Measurements from ENCODE around the gene TM4SF4. TPM values are rescaled to one million over a fixed set of nuclear protein-coding genes. Genes with fewer than 3 reads are reported as not detected.

TM4SF4 gene
- polyA plus RNA-seq, 1 donor from 2014 or later = not detected

DNA sequence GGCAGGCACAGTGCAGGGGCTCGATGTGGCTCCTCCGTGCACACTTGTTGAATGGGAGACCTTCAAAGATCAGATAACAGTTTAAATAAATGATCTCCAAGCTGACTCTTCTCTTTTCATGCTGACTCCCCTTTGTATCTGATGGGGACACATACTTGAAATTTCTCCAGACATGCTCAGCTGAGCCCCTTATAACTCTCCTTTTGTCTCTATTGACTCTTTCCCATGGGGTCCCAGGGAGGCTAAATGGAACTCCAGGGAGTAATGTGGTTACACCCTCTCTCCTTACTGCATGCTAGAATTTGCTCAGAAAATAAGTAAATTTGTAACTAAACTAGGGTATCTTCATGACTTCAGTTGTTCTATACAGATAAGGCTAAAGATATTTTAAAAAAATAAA, 48.2 kb upstream of the TM4SF4 start:
- Histone ChIP-seq H4K20me1 (ENCODE audit: insufficient read depth) (no peaks in the 10 kb centered on the region), H3K27ac (ENCODE audit: low read length) (no peak overlapping the region), H3K79me2 (replicated peaks; ENCODE audit: insufficient read depth, low read length) (no peaks in the 10 kb centered on the region), H3K9me3 (ENCODE audit: low read length) (no peaks in the 10 kb centered on the region), H3K27me3 (ENCODE audit: insufficient read depth, low read depth, low read length) (no peaks in the 10 kb centered on the region), H3K4me2 (ENCODE audit: low read length) (no peak overlapping the region), H3K36me3 (ENCODE audit: insufficient read depth, low read length) (no peaks in the 10 kb centered on the region), H3K9me2 (ENCODE audit: insufficient read depth, low read length) (no peaks in the 10 kb centered on the region), H3K9ac (ENCODE audit: low read length) (no peak overlapping the region), H2AFZ (ENCODE audit: low read depth, low read length) (no peak overlapping the region), H3F3A (ENCODE audit: insufficient read depth, low read length, poor library complexity, severe bottlenecking) (no peaks in the 10 kb centered on the region), H3K4me3 (ENCODE audit: low read length) (no peak overlapping the region)
- no peak for TF ChIP-seq TAF1 (IDR thresholded peaks at IDR 0.05; ENCODE audit: low read depth)
- TF ChIP-seq EZH2 (IDR thresholded peaks at IDR 0.05; ENCODE audit: borderline replicate concordance, insufficient read depth, low read length, poor library complexity, severe bottlenecking) = no peak
- TF ChIP-seq RAD21 (conservative IDR thresholded peaks at IDR 0.05) = no peak
- TF ChIP-seq EP300 (conservative IDR thresholded peaks at IDR 0.05; ENCODE audit: poor library complexity, severe bottlenecking) = no peak

DNA sequence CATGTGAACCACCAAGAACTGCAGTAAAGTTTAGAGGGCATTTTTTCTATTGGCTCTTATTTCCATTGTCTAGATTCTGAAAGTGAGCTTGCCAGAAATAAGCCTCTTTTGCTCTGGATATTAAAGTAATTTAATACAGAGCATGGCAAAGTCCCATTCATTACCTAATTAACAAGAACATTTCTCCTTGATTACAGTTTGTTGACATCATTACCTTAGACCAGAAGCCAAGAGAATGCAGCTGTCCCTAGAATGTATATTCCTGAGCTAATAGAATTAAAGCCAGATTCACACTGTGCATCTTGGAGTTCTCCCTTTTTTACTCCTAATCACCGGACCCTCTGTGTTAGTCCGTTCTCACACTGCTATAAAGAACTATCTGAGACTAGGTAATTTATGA, 46.4 kb upstream of the TM4SF4 start:
- H2AFZ ChIP-seq (ENCODE audit: low read depth, low read length) = no peak overlapping the region
- no peak overlapping the region for H3K4me2 ChIP-seq (ENCODE audit: low read length)

GRCh38 chr3:149430216-149430615, 44.3 kb upstream of the TM4SF4 start:
- H3K4me2 ChIP-seq (ENCODE audit: low read length) = no peak overlapping the region
- H3K9me3 ChIP-seq (ENCODE audit: low read length) = no peaks in the 10 kb centered on the region
- H3K9me2 ChIP-seq (ENCODE audit: insufficient read depth, low read length) = no peaks in the 10 kb centered on the region
- no peaks in the 10 kb centered on the region for H3F3A ChIP-seq (ENCODE audit: insufficient read depth, low read length, poor library complexity, severe bottlenecking)
- H3K9ac ChIP-seq (ENCODE audit: low read length) = no peak overlapping the region
- H3K27me3 ChIP-seq (ENCODE audit: insufficient read depth, low read depth, low read length) = no peaks in the 10 kb centered on the region
- no peaks in the 10 kb centered on the region for H3K36me3 ChIP-seq (ENCODE audit: insufficient read depth, low read length)
- no peak overlapping the region for H3K4me3 ChIP-seq (ENCODE audit: low read length)
- H2AFZ ChIP-seq (ENCODE audit: low read depth, low read length) = no peak overlapping the region
- H3K79me2 ChIP-seq (replicated peaks; ENCODE audit: insufficient read depth, low read length) = no peaks in the 10 kb centered on the region
- H4K20me1 ChIP-seq (ENCODE audit: insufficient read depth) = no peaks in the 10 kb centered on the region
- TF ChIP-seq POLR2AphosphoS5 (IDR thresholded peaks at IDR 0.05) = no peak
- TF ChIP-seq EP300 (conservative IDR thresholded peaks at IDR 0.05; ENCODE audit: poor library complexity, severe bottlenecking) = no peak
- no peak for TF ChIP-seq EZH2 (IDR thresholded peaks at IDR 0.05; ENCODE audit: borderline replicate concordance, insufficient read depth, low read length, poor library complexity, severe bottlenecking)
- TF ChIP-seq, protein P1, sequence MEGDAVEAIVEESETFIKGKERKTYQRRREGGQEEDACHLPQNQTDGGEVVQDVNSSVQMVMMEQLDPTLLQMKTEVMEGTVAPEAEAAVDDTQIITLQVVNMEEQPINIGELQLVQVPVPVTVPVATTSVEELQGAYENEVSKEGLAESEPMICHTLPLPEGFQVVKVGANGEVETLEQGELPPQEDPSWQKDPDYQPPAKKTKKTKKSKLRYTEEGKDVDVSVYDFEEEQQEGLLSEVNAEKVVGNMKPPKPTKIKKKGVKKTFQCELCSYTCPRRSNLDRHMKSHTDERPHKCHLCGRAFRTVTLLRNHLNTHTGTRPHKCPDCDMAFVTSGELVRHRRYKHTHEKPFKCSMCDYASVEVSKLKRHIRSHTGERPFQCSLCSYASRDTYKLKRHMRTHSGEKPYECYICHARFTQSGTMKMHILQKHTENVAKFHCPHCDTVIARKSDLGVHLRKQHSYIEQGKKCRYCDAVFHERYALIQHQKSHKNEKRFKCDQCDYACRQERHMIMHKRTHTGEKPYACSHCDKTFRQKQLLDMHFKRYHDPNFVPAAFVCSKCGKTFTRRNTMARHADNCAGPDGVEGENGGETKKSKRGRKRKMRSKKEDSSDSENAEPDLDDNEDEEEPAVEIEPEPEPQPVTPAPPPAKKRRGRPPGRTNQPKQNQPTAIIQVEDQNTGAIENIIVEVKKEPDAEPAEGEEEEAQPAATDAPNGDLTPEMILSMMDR (IDR thresholded peaks at IDR 0.05; ENCODE audit: poor library complexity, severe bottlenecking) = no peak
- no peak for TF ChIP-seq TAF1 (IDR thresholded peaks at IDR 0.05; ENCODE audit: low read depth)
- no peak for TF ChIP-seq RAD21 (conservative IDR thresholded peaks at IDR 0.05)
- TF ChIP-seq SMC3 (conservative IDR thresholded peaks at IDR 0.05; ENCODE audit: poor library complexity) = no peak
- TF ChIP-seq MXI1 (conservative IDR thresholded peaks at IDR 0.05; ENCODE audit: poor library complexity, severe bottlenecking) = no peak
- no peak for TF ChIP-seq REST (IDR thresholded peaks at IDR 0.05; ENCODE audit: borderline replicate concordance)
- no peak overlapping the region for H3K27ac ChIP-seq (ENCODE audit: low read length)

More for the DNA sequence above, 46.4 kb upstream of the TM4SF4 start:
- Histone ChIP-seq H3K4me3 (ENCODE audit: low read length) (no peak overlapping the region), H3K79me2 (replicated peaks; ENCODE audit: insufficient read depth, low read length) (no peaks in the 10 kb centered on the region), H3F3A (ENCODE audit: insufficient read depth, low read length, poor library complexity, severe bottlenecking) (no peaks in the 10 kb centered on the region), H3K36me3 (ENCODE audit: insufficient read depth, low read length) (no peaks in the 10 kb centered on the region), H4K20me1 (ENCODE audit: insufficient read depth) (no peaks in the 10 kb centered on the region), H3K9me2 (ENCODE audit: insufficient read depth, low read length) (no peaks in the 10 kb centered on the region), H3K27me3 (ENCODE audit: insufficient read depth, low read depth, low read length) (no peaks in the 10 kb centered on the region), H3K9ac (ENCODE audit: low read length) (no peak overlapping the region), H3K9me3 (ENCODE audit: low read length) (no peaks in the 10 kb centered on the region), H3K27ac (ENCODE audit: low read length) (no peak overlapping the region)
- TF ChIP-seq RAD21 (conservative IDR thresholded peaks at IDR 0.05) (no peak), EZH2 (IDR thresholded peaks at IDR 0.05; ENCODE audit: borderline replicate concordance, insufficient read depth, low read length, poor library complexity, severe bottlenecking) (no peak)
- TF ChIP-seq, protein P1 (IDR thresholded peaks at IDR 0.05; ENCODE audit: poor library complexity, severe bottlenecking) = no peak

All from neural cell (in vitro differentiated cells).